Osteoblast (primary cell): ENCODE measurements around the gene KAZN. TPM values are rescaled to one million over a fixed set of nuclear protein-coding genes. Genes with fewer than 3 reads are reported as not detected.

Experiments used
- DNase-seq: peaks from one replicate; pipeline ENCODE4 v3.0.0; 2011; ENCODE audit warnings: low spot score, mixed read lengths; ENCODE audit not compliant: insufficient read length; ENCODE audit errors: missing footprints
- H2AFZ ChIP-seq: 2 replicates; pipeline ENCODE4 v1.6.0; 2011; ENCODE audit warnings: mild to moderate bottlenecking, low read length
- H3K27ac ChIP-seq: 2 replicates; pipeline ENCODE4 v1.5.1; 2011; ENCODE audit warnings: mild to moderate bottlenecking, low read depth, low read length, moderate library complexity
- H3K27me3 ChIP-seq: 2 replicates; pipeline ENCODE4 v1.6.0; 2012; ENCODE audit warnings: mild to moderate bottlenecking, control low read depth, inconsistent platforms, low read length, moderate library complexity; ENCODE audit not compliant: insufficient read depth
- H3K36me3 ChIP-seq: 2 replicates; pipeline ENCODE4 v1.5.1; 2011; ENCODE audit warnings: mild to moderate bottlenecking, low read length, control low read depth, moderate library complexity; ENCODE audit not compliant: insufficient read depth
- H3K4me1 ChIP-seq: 2 replicates; pipeline ENCODE4 v1.5.1; 2011; ENCODE audit warnings: mild to moderate bottlenecking, low read length, control low read depth, moderate library complexity; ENCODE audit not compliant: insufficient read depth
- H3K4me2 ChIP-seq: 2 replicates; pipeline ENCODE4 v1.6.0; 2011; ENCODE audit warnings: mild to moderate bottlenecking, low read length; ENCODE audit not compliant: insufficient read depth
- H3K4me3 ChIP-seq: fragments of 200-600 bp; sonication (generic); 3 replicates; pipeline ENCODE4 v1.5.1; 2012; ENCODE audit warnings: mild to moderate bottlenecking, low read length, inconsistent platforms; ENCODE audit not compliant: insufficient read depth
- H3K79me2 ChIP-seq: 2 replicates; pipeline ENCODE4 v1.6.0; 2012; ENCODE audit warnings: mild to moderate bottlenecking, low read length, control low read depth, inconsistent platforms; ENCODE audit not compliant: insufficient read depth
- H3K9me3 ChIP-seq: 2 replicates; pipeline ENCODE4 v1.5.1; 2011; ENCODE audit warnings: low read depth, low read length, control low read depth
- H4K20me1 ChIP-seq: 2 replicates; pipeline ENCODE4 v1.6.0; 2012; ENCODE audit warnings: mild to moderate bottlenecking, low read length, control low read depth; ENCODE audit not compliant: insufficient read depth
- CTCF ChIP-seq: IDR thresholded peaks from 2 replicates; pipeline ENCODE4 v1.5.1; 2011; ENCODE audit warnings: mild to moderate bottlenecking, low read depth, low read length, moderate library complexity; ENCODE audit errors: extremely low read depth
- total RNA-seq: library from RNA; depleted of rRNA; stranded (reverse); fragments of >200 nt; gene quantifications from 2 replicates; pipeline ENCODE4 v1.2.3, GENCODE V29; 2012

The KAZN gene
- total RNA-seq, 1 donor = 9.0 TPM

DNA sequence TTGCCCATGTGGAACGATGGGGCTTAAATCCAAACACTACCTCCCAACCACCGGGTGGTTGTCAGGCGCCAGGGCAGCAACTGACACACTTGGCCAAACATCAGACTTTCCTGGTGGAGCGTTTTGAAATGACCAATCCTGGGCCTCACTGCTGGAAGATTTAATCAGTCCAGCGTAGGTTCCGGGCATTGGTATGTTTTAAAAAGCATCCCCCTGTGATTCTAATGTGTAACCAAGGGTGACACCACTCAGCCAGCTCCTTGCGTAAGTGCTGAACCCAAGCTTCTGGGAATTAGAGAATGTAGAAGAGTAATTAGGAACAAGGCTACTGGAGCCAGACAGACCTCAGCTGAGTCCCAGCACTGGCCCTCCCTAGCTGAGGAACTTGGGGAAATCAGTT is 44.8 kb upstream of the KAZN start:
- Histone ChIP-seq H3K79me2 (no peaks in the 10 kb centered on the region), H3K4me3 (no peak overlapping the region), H4K20me1 (no peaks in the 10 kb centered on the region), H2AFZ (peak overlapping the region; percentile 47), H3K4me1 (peaks cover 9% of the 10 kb centered on the region), H3K9me3 (no peaks in the 10 kb centered on the region), H3K36me3 (no peaks in the 10 kb centered on the region), H3K27me3 (no peaks in the 10 kb centered on the region), H3K4me2 (peak overlapping the region; percentile 2), H3K27ac (peak overlapping the region; percentile 61)
- TF ChIP-seq CTCF = no peak
- DNase-seq = peak; percentile 77

DNA sequence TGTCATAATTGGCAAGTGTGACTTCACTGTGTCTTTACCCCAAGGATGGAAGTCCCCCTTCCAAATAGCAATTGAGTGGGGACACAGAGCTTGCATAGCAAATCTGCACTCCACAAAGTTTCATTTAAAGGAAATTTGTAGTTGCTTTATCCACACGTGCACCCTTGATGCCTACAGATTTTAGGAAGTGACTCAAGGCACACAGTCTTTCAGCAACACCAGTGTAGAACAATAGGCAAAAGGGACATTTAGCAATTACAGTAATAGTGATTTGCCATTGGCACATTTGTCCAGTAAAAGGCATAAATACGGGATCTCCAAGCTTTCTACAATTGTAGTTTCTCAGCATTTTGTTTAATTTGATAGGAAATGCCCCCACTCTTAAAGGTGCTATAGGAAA is 43.4 kb upstream of the KAZN start:
- Histone ChIP-seq H3K4me1 (peaks cover 9% of the 10 kb centered on the region), H3K4me3 (no peak overlapping the region), H4K20me1 (no peaks in the 10 kb centered on the region), H3K27ac (no peak overlapping the region), H3K4me2 (no peak overlapping the region), H3K79me2 (no peaks in the 10 kb centered on the region), H2AFZ (no peak overlapping the region), H3K27me3 (no peaks in the 10 kb centered on the region), H3K9me3 (no peaks in the 10 kb centered on the region), H3K36me3 (no peaks in the 10 kb centered on the region)
- DNase-seq = no peak
- no peak for TF ChIP-seq CTCF

DNA sequence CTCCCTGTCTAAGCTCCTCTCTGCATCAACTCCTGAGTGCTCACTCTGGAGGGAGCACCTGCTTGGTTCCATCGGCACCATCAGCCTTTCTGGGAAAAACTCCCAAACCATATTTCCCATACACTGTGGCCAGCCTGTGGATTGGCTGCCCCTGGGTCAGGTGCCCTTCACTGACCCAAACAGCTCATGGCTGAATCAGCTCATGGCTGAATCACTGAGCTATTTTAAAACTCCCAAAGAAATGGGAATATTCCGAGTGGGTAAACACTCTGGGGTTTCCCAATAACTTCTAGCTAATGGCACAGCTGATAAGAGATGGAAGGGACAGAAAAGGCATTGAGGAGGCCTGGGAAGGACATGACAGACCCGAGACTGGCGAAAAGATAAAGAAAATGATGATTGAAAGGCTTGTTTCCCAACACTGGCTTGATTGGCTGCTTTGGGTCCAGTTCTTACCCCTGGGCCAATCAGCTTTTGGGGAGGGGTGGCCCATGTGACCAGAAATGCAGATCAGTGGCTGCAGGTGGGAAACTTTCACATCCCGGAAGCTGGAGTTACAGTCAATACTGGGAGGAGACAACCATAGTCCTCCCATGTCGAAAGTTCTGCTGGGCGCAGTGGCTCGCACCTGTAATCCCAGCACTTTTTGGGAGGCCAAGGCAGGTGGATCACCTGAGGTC is 37.3 kb upstream of the KAZN start:
- H3K4me3 ChIP-seq = no peak overlapping the region
- H3K9me3 ChIP-seq = no peaks in the 10 kb centered on the region
- H4K20me1 ChIP-seq = no peaks in the 10 kb centered on the region
- H3K79me2 ChIP-seq = no peaks in the 10 kb centered on the region
- H3K4me1 ChIP-seq = peaks cover 3% of the 10 kb centered on the region
- H2AFZ ChIP-seq = peak overlapping the region; percentile 75
- no peak overlapping the region for H3K27ac ChIP-seq
- no peaks in the 10 kb centered on the region for H3K36me3 ChIP-seq
- no peaks in the 10 kb centered on the region for H3K27me3 ChIP-seq
- no peak overlapping the region for H3K4me2 ChIP-seq
- TF ChIP-seq CTCF = no peak
- DNase-seq = peak; percentile 85

- Histone ChIP-seq H2AFZ (no peak overlapping the region), H3K27ac (no peak overlapping the region), H3K4me3 (no peak overlapping the region), H4K20me1 (no peaks in the 10 kb centered on the region), H3K27me3 (no peaks in the 10 kb centered on the region), H3K79me2 (no peaks in the 10 kb centered on the region), H3K4me1 (peaks cover 5% of the 10 kb centered on the region), H3K36me3 (no peaks in the 10 kb centered on the region), H3K4me2 (no peak overlapping the region), H3K9me3 (no peaks in the 10 kb centered on the region)
- TF ChIP-seq CTCF = no peak
- no peak for DNase-seq
Observed at GRCh38 chr1:14565090-14565489, 33.4 kb upstream of the KAZN start.
